ENCODE data around the gene GALK2. TPM values are rescaled to one million over a fixed set of nuclear protein-coding genes. Genes with fewer than 3 reads are reported as not detected.

Gene GALK2
- total and polyA plus RNA-seq, 2 donors (not counting 1 experiment from before 2014, with no cell fraction given): 11.2 to 23.1 TPM

- no peak overlapping the region for H3K27ac Mint-ChIP-seq
Observed at GRCh38 chr15:49124371-49124770, 45.7 kb upstream of the GALK2 start.

GRCh38 chr15:49131403-49131802 is 38.6 kb upstream of the GALK2 start:
- no peak overlapping the region for H3K9ac ChIP-seq (ENCODE audit: low read length)
- H3K36me3 ChIP-seq (replicated peaks in 1 of 2; ENCODE audit: control extremely low read depth in 1 of 2, control insufficient read depth in 1 of 2, extremely low read depth in 1 of 2, insufficient read depth in 2 of 2, low read length in 1 of 2): peaks cover 33 to 69% of the 10 kb centered on the region in 2 experiments
- no peak overlapping the region for H3K4me3 ChIP-seq (ENCODE audit: control extremely low read depth in 1 of 5, extremely low read depth in 1 of 5, insufficient read depth in 1 of 5, low read depth in 2 of 5, low read length in 4 of 5)
- CTCF ChIA-PET: no interaction called here
- no peaks in the 10 kb centered on the region for H3K27me3 Mint-ChIP-seq
- WGBS (ENCODE audit: insufficient coverage): 92% methylated on average over 2 of the region's 3 CpGs
- no peak overlapping the region for H3K4me3 Mint-ChIP-seq
- POLR2A ChIA-PET: no interaction called here
- H3K9me3 Mint-ChIP-seq (ENCODE audit: insufficient read depth): no peaks in the 10 kb centered on the region
- ATAC-seq (ENCODE audit: low read depth) (no peak), DNase-seq (no peak)
- H3K27ac Mint-ChIP-seq: no peak overlapping the region
- TF ChIP-seq, protein P1, sequence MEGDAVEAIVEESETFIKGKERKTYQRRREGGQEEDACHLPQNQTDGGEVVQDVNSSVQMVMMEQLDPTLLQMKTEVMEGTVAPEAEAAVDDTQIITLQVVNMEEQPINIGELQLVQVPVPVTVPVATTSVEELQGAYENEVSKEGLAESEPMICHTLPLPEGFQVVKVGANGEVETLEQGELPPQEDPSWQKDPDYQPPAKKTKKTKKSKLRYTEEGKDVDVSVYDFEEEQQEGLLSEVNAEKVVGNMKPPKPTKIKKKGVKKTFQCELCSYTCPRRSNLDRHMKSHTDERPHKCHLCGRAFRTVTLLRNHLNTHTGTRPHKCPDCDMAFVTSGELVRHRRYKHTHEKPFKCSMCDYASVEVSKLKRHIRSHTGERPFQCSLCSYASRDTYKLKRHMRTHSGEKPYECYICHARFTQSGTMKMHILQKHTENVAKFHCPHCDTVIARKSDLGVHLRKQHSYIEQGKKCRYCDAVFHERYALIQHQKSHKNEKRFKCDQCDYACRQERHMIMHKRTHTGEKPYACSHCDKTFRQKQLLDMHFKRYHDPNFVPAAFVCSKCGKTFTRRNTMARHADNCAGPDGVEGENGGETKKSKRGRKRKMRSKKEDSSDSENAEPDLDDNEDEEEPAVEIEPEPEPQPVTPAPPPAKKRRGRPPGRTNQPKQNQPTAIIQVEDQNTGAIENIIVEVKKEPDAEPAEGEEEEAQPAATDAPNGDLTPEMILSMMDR (IDR thresholded peaks at IDR 0.05): no peak
- no peak for TF ChIP-seq EZH2 (IDR thresholded peaks at IDR 0.05; ENCODE audit: borderline replicate concordance, insufficient read depth, low read depth, low read length, poor library complexity, severe bottlenecking)
- intact Hi-C loops (cut with micrococcal nuclease): no loop called here
- no peaks in the 10 kb centered on the region for H3K79me2 ChIP-seq (ENCODE audit: control insufficient read depth, insufficient read depth, low read length)
- H3K27ac ChIP-seq (ENCODE audit: low read length in 2 of 2): no peak overlapping the region
- no peaks in the 10 kb centered on the region for H3K27me3 ChIP-seq (replicated peaks in 1 of 4; ENCODE audit: control extremely low read depth in 1 of 4, control insufficient read depth in 3 of 4, insufficient read depth in 4 of 4, low read length in 3 of 4)
- no peaks in the 10 kb centered on the region for H3K4me1 Mint-ChIP-seq
- no peak overlapping the region for H3K4me2 ChIP-seq (replicated peaks; ENCODE audit: low read depth, low read length, poor library complexity, severe bottlenecking)
- H4K20me1 ChIP-seq (ENCODE audit: control insufficient read depth, insufficient read depth, low read length, poor library complexity, severe bottlenecking): no peaks in the 10 kb centered on the region
- no peak overlapping the region for H2AFZ ChIP-seq (ENCODE audit: insufficient read depth, low read depth, low read length, poor library complexity, severe bottlenecking)
- no peaks in the 10 kb centered on the region for H3K9me3 ChIP-seq (ENCODE audit: control extremely low read depth in 1 of 3, control insufficient read depth in 2 of 3, insufficient read depth in 1 of 3, low read length in 2 of 3)
- no peaks in the 10 kb centered on the region for H3K4me1 ChIP-seq (ENCODE audit: control insufficient read depth in 2 of 2, insufficient read depth in 2 of 2, low read length in 2 of 2)

More at GRCh38 chr15:49124371-49124770, 45.7 kb upstream of the GALK2 start:
- no peak overlapping the region for H3K9ac ChIP-seq (ENCODE audit: low read length)
- Mint-ChIP-seq H3K9me3 (ENCODE audit: insufficient read depth) (no peaks in the 10 kb centered on the region), H3K4me1 (no peaks in the 10 kb centered on the region), H3K27me3 (no peaks in the 10 kb centered on the region), H3K4me3 (no peak overlapping the region)
- ChIA-PET CTCF (no interaction called here), POLR2A (no interaction called here)
- TF ChIP-seq EZH2 (IDR thresholded peaks at IDR 0.05; ENCODE audit: borderline replicate concordance, insufficient read depth, low read depth, low read length, poor library complexity, severe bottlenecking): no peak
- TF ChIP-seq, protein P1 (IDR thresholded peaks at IDR 0.05): no peak
- WGBS (ENCODE audit: insufficient coverage): no CpG with 5 or more reads among the region's 2 CpGs
- H3K4me2 ChIP-seq (replicated peaks; ENCODE audit: low read depth, low read length, poor library complexity, severe bottlenecking): no peak overlapping the region
- H4K20me1 ChIP-seq (ENCODE audit: control insufficient read depth, insufficient read depth, low read length, poor library complexity, severe bottlenecking): no peaks in the 10 kb centered on the region
- intact Hi-C loops (cut with micrococcal nuclease): no loop called here
- H3K27ac ChIP-seq (ENCODE audit: low read length in 2 of 2): no peak overlapping the region
- H3K27me3 ChIP-seq (replicated peaks in 1 of 4; ENCODE audit: control extremely low read depth in 1 of 4, control insufficient read depth in 3 of 4, insufficient read depth in 4 of 4, low read length in 3 of 4): no peaks in the 10 kb centered on the region
- H3K4me3 ChIP-seq (ENCODE audit: control extremely low read depth in 1 of 5, extremely low read depth in 1 of 5, insufficient read depth in 1 of 5, low read depth in 2 of 5, low read length in 4 of 5): no peak overlapping the region
- no peak overlapping the region for H2AFZ ChIP-seq (ENCODE audit: insufficient read depth, low read depth, low read length, poor library complexity, severe bottlenecking)
- no peaks in the 10 kb centered on the region for H3K79me2 ChIP-seq (ENCODE audit: control insufficient read depth, insufficient read depth, low read length)
- no peaks in the 10 kb centered on the region for H3K4me1 ChIP-seq (ENCODE audit: control insufficient read depth in 2 of 2, insufficient read depth in 2 of 2, low read length in 2 of 2)
- H3K36me3 ChIP-seq (replicated peaks in 1 of 2; ENCODE audit: control extremely low read depth in 1 of 2, control insufficient read depth in 1 of 2, extremely low read depth in 1 of 2, insufficient read depth in 2 of 2, low read length in 1 of 2): peaks cover 11 to 26% of the 10 kb centered on the region in 2 experiments
- DNase-seq (no peak), ATAC-seq (ENCODE audit: low read depth) (no peak)
- H3K9me3 ChIP-seq (ENCODE audit: control extremely low read depth in 1 of 3, control insufficient read depth in 2 of 3, insufficient read depth in 1 of 3, low read length in 2 of 3): no peaks in the 10 kb centered on the region
